GM20000 (cell line): Measurements from ENCODE around the gene MORC2.

Experiments
- DNase-seq: peaks from one replicate; pipeline ENCODE4 v3.0.0; 2012; ENCODE audit warnings: low spot score
- CTCF ChIP-seq: IDR thresholded peaks from 2 replicates; pipeline ENCODE4 v1.5.1; 2012; ENCODE audit warnings: mild to moderate bottlenecking, control low read depth; ENCODE audit errors: extremely low read depth, missing control alignments

Gene MORC2

DNA sequence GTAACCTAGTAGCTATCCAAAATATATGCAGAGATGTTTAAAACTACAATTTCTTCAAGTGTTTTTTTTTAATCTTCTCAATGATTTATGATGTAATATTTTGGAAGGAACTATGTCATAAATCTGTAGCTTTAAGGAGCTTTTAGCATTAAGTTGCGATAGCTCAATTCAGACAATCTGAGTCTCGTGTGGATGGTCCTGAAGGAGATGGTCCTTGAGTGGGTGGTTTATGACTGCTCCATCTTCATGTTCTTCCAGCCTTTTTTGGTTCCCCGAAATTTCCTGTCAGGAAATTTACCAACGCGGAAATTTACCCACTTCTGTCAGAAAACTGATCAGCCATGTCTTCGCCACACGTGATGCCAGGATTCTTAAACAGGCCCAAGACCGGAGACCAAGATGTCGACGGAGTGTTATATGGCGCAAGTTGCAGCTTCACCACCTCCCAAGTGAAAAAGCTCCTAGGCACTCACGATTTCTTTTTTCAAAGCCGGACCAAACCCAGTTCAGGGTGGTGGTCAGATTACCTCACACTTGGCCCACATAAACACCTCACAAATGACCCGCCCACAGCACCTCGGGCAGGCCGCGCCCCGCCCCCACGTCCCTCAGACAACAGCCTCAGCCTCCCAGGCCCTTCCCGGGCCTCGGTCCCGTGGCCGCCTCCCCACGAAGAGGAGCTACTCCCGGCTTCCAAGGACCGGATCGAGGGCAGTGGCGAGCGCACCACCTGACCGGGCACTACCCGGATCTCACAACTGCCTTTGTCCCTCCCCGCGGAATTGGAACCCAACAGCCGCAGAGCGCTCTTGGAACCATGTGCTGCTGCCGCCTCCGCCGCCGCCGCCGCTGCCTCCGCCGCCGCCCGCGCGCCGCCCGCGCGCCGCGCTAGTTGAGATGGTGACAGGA lies at the start of gene MORC2:
Gene MORC2 (minus strand): TSS at position 760 of the 909 bp plus-strand sequence. CDS start 885 bp downstream, outside the sequence.
- TF ChIP-seq CTCF = no peak
- no peak for DNase-seq

DNA sequence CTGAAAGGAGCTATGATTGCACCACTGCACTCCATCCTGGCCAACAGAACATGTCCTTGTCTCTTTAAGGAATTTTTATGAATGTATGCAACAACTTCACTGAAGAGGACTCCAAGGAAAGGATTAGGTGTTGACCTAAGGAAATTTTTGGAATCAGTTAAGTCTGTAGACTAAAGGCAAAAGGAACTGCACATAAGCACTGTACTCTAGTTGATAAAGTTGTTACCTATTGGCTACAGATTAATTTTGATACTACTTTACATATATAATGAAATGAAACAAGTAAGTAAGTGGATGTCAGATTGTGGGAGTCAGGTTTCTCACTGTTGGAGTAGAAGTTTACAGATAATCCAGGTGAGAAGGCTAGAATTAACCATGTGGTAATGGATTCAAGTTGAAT lies 37.0 kb upstream of the MORC2 start:
- no peak for DNase-seq
- TF ChIP-seq CTCF = no peak

DNA sequence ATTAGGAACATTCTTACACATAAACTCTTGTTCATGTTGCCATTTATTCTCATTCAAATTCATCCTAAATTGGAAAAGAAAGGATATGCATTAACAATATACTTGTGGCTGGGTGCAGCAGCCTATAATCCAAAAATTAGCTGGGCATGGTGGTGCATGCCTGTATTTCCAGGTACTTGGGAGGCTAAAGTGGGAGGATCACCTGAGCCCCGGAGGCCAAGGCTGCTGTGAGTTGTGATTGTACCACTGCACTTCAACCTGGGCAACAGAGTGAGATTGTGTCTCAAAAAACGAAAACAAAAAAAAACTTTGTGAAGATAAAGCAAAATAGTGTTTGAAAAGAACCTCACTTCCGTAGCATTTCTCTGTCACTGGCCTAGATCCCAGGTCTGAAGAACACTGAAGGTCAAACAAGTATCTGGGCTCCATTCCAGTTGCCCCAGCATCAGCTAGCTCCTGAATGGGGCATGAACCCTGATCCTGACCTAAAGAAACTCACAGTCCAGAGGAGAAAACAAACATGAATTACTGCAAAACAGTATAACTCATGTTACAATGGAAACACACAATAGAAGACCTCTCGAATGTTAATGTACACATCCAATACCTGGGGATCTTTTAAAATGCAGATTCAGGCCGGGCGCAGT lies 32.7 kb upstream of the MORC2 start:
- DNase-seq = no peak

GRCh38 chr22:30998329-30998728 lies 29.8 kb upstream of the MORC2 start:
- TF ChIP-seq CTCF = no peak
- no peak for DNase-seq

More for the DNA sequence above, 32.7 kb upstream of the MORC2 start:
- TF ChIP-seq CTCF = no peak

DNA sequence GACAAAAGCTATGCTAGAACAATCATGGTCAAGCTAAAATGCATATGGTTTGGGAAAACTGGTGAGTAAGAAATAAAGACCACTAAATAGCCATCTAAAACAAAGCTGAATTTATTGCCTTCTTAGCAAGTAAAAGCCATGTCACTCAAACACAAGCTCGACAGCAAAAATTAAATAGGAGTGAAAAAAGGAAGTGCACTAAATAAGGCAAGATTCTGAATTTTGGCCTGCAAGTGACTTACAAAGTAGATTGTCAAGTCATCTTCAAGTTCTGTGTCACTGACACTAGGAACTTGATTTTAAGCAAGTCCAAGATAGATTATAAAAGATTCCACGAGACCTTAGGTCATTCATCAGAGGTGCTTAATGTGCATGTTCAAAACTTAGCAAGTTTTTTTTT lies 27.9 kb upstream of the MORC2 start:
- no peak for TF ChIP-seq CTCF
- DNase-seq = no peak

GRCh38 chr22:30994960-30995359 lies 26.4 kb upstream of the MORC2 start:
- TF ChIP-seq CTCF = no peak
- no peak for DNase-seq

DNA sequence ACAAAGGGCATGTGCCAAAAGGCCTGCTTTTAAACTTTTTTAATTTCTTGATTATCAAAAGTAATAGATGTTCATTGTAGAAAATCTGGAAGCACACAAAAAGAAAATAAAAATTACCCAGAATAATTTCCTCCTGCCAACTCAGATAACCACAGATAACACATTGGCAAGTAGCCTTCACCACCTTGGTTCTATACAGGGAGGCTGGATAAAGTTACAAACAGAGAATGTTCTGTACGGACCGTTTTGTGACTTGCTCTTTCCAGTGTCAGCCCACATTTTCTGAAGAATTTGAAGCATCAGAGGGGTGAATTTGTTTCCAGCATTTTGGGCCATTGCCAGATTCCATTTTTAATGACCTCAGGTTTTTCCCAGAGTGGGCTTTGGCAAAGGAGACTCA lies 24.0 kb upstream of the MORC2 start:
- DNase-seq = no peak
- TF ChIP-seq CTCF = no peak
